HG03442 (cell line): ENCODE data around the gene IFT27.
A peak's percentile ranks its signal among the peaks of the same experiment; 100 is the strongest.

ENCODE experiments used
- ATAC-seq: cut with Tn5 transposase; IDR thresholded peaks from one replicate; pipeline ENCODE4 v1.9.1; 2021; ENCODE audit warnings: mild to moderate bottlenecking, moderate library complexity; ENCODE audit not compliant: unreplicated experiment

IFT27 gene

GRCh38 chr22:36775964-36776669 is at the start of gene IFT27:
Gene IFT27 (minus strand): TSS chr22:36776119. CDS start chr22:36775707, 412 bp downstream.
- ATAC-seq = peak; percentile 87

- ATAC-seq = no peak
Measured at GRCh38 chr22:36824655-36825054, 48.7 kb upstream of the IFT27 start.

GRCh38 chr22:36823186-36823839 is 47.4 kb upstream of the IFT27 start:
- ATAC-seq = no peak

- no peak for ATAC-seq
Measured at GRCh38 chr22:36822581-36822980, 46.7 kb upstream of the IFT27 start.

GRCh38 chr22:36819112-36819511 is 43.2 kb upstream of the IFT27 start:
- ATAC-seq = no peak

GRCh38 chr22:36818010-36818642 is 42.2 kb upstream of the IFT27 start:
- ATAC-seq = no peak

- no peak for ATAC-seq
Measured at GRCh38 chr22:36817525-36817848, 41.6 kb upstream of the IFT27 start.

GRCh38 chr22:36816636-36817524 is 41.0 kb upstream of the IFT27 start, which contains the start of gene PVALB:
Gene PVALB (minus strand): TSS chr22:36817035. CDS start chr22:36817005, 30 bp downstream.
- no peak for ATAC-seq

- no peak for ATAC-seq
Measured at GRCh38 chr22:36816339-36816635, 40.4 kb upstream of the IFT27 start.

- ATAC-seq = no peak
Measured at GRCh38 chr22:36815558-36816338, 39.8 kb upstream of the IFT27 start.

GRCh38 chr22:36814801-36815200 is 38.9 kb upstream of the IFT27 start:
- ATAC-seq = no peak

- no peak for ATAC-seq
Measured at GRCh38 chr22:36811094-36811800, 35.3 kb upstream of the IFT27 start.

- ATAC-seq = no peak
Measured at GRCh38 chr22:36809351-36809750, 33.4 kb upstream of the IFT27 start.

- no peak for ATAC-seq
Measured at GRCh38 chr22:36808721-36809344, 32.9 kb upstream of the IFT27 start.

GRCh38 chr22:36807627-36808026 is 31.7 kb upstream of the IFT27 start:
- ATAC-seq = no peak

- no peak for ATAC-seq
Measured at GRCh38 chr22:36806835-36807234, 30.9 kb upstream of the IFT27 start.

GRCh38 chr22:36803358-36803757 is 27.4 kb upstream of the IFT27 start:
- no peak for ATAC-seq

- no peak for ATAC-seq
Measured at GRCh38 chr22:36798674-36799066, 22.8 kb upstream of the IFT27 start.

- no peak for ATAC-seq
Measured at GRCh38 chr22:36797911-36798673, 22.2 kb upstream of the IFT27 start.
